ENCODE data around the gene CSMD2.

Gene CSMD2

GRCh38 chr1:34153246-34153645 is 11.8 kb downstream of the CSMD2 start:
- DNase-seq, result no peak

GRCh38 chr1:34149501-34149900 is 15.5 kb downstream of the CSMD2 start:
- no peak for DNase-seq

GRCh38 chr1:34147301-34147700 is 17.7 kb downstream of the CSMD2 start:
- DNase-seq, result no peak

GRCh38 chr1:34144766-34145165 is 20.3 kb downstream of the CSMD2 start:
- no peak for DNase-seq

- DNase-seq, result no peak
Measured at GRCh38 chr1:34143975-34144374, 21.1 kb downstream of the CSMD2 start.

GRCh38 chr1:34140011-34140676 is 24.9 kb downstream of the CSMD2 start:
- no peak for DNase-seq

- no peak for DNase-seq
Measured at GRCh38 chr1:34137411-34137810, 27.6 kb downstream of the CSMD2 start.

GRCh38 chr1:34132161-34132420 is 32.9 kb downstream of the CSMD2 start:
- DNase-seq, result no peak

GRCh38 chr1:34131396-34132160 is 33.5 kb downstream of the CSMD2 start:
- no peak for DNase-seq

- no peak for DNase-seq
Measured at GRCh38 chr1:34130306-34130705, 34.7 kb downstream of the CSMD2 start.

GRCh38 chr1:34129630-34130029 is 35.4 kb downstream of the CSMD2 start:
- DNase-seq, result no peak

- no peak for DNase-seq
Measured at GRCh38 chr1:34128186-34128889, 36.7 kb downstream of the CSMD2 start.

GRCh38 chr1:34127006-34128000 is 37.7 kb downstream of the CSMD2 start:
- DNase-seq, result no peak

GRCh38 chr1:34126486-34126885 is 38.5 kb downstream of the CSMD2 start:
- no peak for DNase-seq

- no peak for DNase-seq
Measured at GRCh38 chr1:34125721-34126380, 39.2 kb downstream of the CSMD2 start.

GRCh38 chr1:34122080-34122932 is 42.7 kb downstream of the CSMD2 start:
- DNase-seq, result no peak

- DNase-seq, result no peak
Measured at GRCh38 chr1:34115233-34115632, 49.8 kb downstream of the CSMD2 start.

GRCh38 chr1:34113887-34114286 is 51.1 kb downstream of the CSMD2 start:
- DNase-seq, result no peak

GRCh38 chr1:34113362-34113761 is 51.7 kb downstream of the CSMD2 start:
- DNase-seq, result no peak

- no peak for DNase-seq
Measured at GRCh38 chr1:34108711-34109110, 56.3 kb downstream of the CSMD2 start.

GRCh38 chr1:34108269-34108668 is 56.8 kb downstream of the CSMD2 start:
- no peak for DNase-seq
